ENCODE data around the gene PFDN1. TPM values are rescaled to one million over a fixed set of nuclear protein-coding genes. Genes with fewer than 3 reads are reported as not detected.

The PFDN1 gene
- total and polyA plus RNA-seq, 4 donors: 14.0 to 30.8 (median 20.7) TPM

DNA sequence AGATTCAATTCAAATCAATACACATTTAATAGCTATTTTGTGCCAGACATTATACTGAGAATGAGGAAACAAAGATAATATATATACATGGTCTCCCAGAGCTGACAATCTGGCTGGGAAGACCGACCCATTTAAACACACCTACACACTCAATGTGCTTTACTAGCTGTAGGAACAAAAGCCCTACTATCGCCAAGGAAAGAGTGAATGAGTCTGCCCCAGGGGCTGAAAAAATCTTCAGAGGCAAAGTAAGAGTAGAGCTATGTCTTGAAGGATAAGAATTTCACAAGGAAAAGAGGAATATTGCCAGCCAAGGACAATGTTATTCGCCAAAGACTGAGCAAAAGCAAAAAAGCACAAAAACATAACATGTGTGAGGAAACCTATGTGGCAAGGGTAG, 6.6 kb downstream of the PFDN1 start:
- Histone ChIP-seq H3K36me3 (ENCODE audit: control insufficient read depth in 4 of 4, insufficient read depth in 3 of 4, low read depth in 1 of 4, low read length in 3 of 4) (peaks cover 0 to 4% (median under 1%) of the 10 kb centered on the region in 4 donors), H3K27ac (ENCODE audit: low read depth in 1 of 2, low read length in 2 of 2) (no peak overlapping the region), H3K4me1 (ENCODE audit: control insufficient read depth in 4 of 4, insufficient read depth in 4 of 4, low read length in 3 of 4) (peaks cover 4 to 10% (median 6%) of the 10 kb centered on the region in 4 donors), H3K9me3 (ENCODE audit: control insufficient read depth in 4 of 4, low read length in 3 of 4) (no peaks in the 10 kb centered on the region), H3K9ac (ENCODE audit: low read depth in 1 of 2, low read length in 2 of 2) (no peak overlapping the region), H3K27me3 (ENCODE audit: control insufficient read depth in 4 of 4, insufficient read depth in 4 of 4, low read length in 3 of 4) (no peaks in the 10 kb centered on the region), H3K4me3 (ENCODE audit: low read depth in 1 of 3, low read length in 3 of 3) (no peak overlapping the region)
- TF ChIP-seq, protein P1, sequence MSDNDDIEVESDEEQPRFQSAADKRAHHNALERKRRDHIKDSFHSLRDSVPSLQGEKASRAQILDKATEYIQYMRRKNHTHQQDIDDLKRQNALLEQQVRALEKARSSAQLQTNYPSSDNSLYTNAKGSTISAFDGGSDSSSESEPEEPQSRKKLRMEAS (IDR thresholded peaks at IDR 0.05): no peak
- TF ChIP-seq FOXA2 (IDR thresholded peaks at IDR 0.05) (no peak), JUND (IDR thresholded peaks at IDR 0.05) (no peak)
- 93% methylated on average over 3 of the region's 3 CpGs for WGBS
- DNase-seq (ENCODE audit: low spot score): no peak

DNA sequence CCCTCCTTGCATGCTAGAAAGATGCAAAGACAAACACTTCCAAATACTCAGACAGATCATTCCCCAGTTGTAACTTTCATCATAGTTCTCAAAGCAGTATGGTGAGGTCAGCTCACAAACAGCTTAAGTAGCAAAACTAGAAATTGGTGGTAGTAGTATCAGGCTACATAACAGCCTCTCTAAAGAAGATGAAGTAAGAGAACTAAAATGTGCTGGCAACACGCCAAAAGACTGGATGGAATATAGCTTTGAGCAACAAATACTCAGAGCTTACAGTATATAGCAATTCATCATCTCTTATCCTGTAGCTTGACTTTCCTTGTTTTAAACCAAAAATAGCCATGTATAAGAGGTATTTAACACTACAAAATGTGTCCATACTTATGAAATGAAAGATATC, 7.5 kb downstream of the PFDN1 start:
- H3K4me3 ChIP-seq (ENCODE audit: low read depth in 1 of 3, low read length in 3 of 3): no peak overlapping the region
- H3K9me3 ChIP-seq (ENCODE audit: control insufficient read depth in 4 of 4, low read length in 3 of 4): no peaks in the 10 kb centered on the region
- no peak overlapping the region for H3K27ac ChIP-seq (ENCODE audit: low read depth in 1 of 2, low read length in 2 of 2)
- no peak overlapping the region for H3K9ac ChIP-seq (ENCODE audit: low read depth in 1 of 2, low read length in 2 of 2)
- peaks cover 0 to 4% (median under 1%) of the 10 kb centered on the region in 4 donors for H3K36me3 ChIP-seq (ENCODE audit: control insufficient read depth in 4 of 4, insufficient read depth in 3 of 4, low read depth in 1 of 4, low read length in 3 of 4)
- H3K27me3 ChIP-seq (ENCODE audit: control insufficient read depth in 4 of 4, insufficient read depth in 4 of 4, low read length in 3 of 4): no peaks in the 10 kb centered on the region
- H3K4me1 ChIP-seq (ENCODE audit: control insufficient read depth in 4 of 4, insufficient read depth in 4 of 4, low read length in 3 of 4): peaks cover 0 to 7% (median 4%) of the 10 kb centered on the region in 4 donors
- TF ChIP-seq EGR1 (IDR thresholded peaks at IDR 0.05; ENCODE audit: low read depth in 2 of 2) (no peak), RXRA (IDR thresholded peaks at IDR 0.05) (no peak), YY1 (IDR thresholded peaks at IDR 0.05) (no peak), FOXA2 (IDR thresholded peaks at IDR 0.05) (no peak), HNF4A (conservative IDR thresholded peaks at IDR 0.05) (no peak), SP1 (IDR thresholded peaks at IDR 0.05) (no peak), FOXA1 (IDR thresholded peaks at IDR 0.05) (no peak), TAF1 (conservative IDR thresholded peaks at IDR 0.05) (no peak), GABPA (IDR thresholded peaks at IDR 0.05 in 1 of 2, conservative IDR thresholded peaks at IDR 0.05 in 1 of 2) (no peak), HNF4G (IDR thresholded peaks at IDR 0.05) (no peak), RAD21 (IDR thresholded peaks at IDR 0.05) (no peak)
- TF ChIP-seq, protein P2, sequence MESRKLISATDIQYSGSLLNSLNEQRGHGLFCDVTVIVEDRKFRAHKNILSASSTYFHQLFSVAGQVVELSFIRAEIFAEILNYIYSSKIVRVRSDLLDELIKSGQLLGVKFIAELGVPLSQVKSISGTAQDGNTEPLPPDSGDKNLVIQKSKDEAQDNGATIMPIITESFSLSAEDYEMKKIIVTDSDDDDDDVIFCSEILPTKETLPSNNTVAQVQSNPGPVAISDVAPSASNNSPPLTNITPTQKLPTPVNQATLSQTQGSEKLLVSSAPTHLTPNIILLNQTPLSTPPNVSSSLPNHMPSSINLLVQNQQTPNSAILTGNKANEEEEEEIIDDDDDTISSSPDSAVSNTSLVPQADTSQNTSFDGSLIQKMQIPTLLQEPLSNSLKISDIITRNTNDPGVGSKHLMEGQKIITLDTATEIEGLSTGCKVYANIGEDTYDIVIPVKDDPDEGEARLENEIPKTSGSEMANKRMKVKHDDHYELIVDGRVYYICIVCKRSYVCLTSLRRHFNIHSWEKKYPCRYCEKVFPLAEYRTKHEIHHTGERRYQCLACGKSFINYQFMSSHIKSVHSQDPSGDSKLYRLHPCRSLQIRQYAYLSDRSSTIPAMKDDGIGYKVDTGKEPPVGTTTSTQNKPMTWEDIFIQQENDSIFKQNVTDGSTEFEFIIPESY (IDR thresholded peaks at IDR 0.05): no peak
- TF ChIP-seq, protein P3, sequence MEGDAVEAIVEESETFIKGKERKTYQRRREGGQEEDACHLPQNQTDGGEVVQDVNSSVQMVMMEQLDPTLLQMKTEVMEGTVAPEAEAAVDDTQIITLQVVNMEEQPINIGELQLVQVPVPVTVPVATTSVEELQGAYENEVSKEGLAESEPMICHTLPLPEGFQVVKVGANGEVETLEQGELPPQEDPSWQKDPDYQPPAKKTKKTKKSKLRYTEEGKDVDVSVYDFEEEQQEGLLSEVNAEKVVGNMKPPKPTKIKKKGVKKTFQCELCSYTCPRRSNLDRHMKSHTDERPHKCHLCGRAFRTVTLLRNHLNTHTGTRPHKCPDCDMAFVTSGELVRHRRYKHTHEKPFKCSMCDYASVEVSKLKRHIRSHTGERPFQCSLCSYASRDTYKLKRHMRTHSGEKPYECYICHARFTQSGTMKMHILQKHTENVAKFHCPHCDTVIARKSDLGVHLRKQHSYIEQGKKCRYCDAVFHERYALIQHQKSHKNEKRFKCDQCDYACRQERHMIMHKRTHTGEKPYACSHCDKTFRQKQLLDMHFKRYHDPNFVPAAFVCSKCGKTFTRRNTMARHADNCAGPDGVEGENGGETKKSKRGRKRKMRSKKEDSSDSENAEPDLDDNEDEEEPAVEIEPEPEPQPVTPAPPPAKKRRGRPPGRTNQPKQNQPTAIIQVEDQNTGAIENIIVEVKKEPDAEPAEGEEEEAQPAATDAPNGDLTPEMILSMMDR (IDR thresholded peaks at IDR 0.05; ENCODE audit: low read depth, low read length, missing input control): no peak
- TF ChIP-seq, protein P1 (IDR thresholded peaks at IDR 0.05): no peak
- TF ChIP-seq, protein P4, sequence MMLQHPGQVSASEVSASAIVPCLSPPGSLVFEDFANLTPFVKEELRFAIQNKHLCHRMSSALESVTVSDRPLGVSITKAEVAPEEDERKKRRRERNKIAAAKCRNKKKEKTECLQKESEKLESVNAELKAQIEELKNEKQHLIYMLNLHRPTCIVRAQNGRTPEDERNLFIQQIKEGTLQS (IDR thresholded peaks at IDR 0.05): no peak
- TF ChIP-seq, protein P5, sequence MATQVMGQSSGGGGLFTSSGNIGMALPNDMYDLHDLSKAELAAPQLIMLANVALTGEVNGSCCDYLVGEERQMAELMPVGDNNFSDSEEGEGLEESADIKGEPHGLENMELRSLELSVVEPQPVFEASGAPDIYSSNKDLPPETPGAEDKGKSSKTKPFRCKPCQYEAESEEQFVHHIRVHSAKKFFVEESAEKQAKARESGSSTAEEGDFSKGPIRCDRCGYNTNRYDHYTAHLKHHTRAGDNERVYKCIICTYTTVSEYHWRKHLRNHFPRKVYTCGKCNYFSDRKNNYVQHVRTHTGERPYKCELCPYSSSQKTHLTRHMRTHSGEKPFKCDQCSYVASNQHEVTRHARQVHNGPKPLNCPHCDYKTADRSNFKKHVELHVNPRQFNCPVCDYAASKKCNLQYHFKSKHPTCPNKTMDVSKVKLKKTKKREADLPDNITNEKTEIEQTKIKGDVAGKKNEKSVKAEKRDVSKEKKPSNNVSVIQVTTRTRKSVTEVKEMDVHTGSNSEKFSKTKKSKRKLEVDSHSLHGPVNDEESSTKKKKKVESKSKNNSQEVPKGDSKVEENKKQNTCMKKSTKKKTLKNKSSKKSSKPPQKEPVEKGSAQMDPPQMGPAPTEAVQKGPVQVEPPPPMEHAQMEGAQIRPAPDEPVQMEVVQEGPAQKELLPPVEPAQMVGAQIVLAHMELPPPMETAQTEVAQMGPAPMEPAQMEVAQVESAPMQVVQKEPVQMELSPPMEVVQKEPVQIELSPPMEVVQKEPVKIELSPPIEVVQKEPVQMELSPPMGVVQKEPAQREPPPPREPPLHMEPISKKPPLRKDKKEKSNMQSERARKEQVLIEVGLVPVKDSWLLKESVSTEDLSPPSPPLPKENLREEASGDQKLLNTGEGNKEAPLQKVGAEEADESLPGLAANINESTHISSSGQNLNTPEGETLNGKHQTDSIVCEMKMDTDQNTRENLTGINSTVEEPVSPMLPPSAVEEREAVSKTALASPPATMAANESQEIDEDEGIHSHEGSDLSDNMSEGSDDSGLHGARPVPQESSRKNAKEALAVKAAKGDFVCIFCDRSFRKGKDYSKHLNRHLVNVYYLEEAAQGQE (IDR thresholded peaks at IDR 0.05): no peak
- peak; percentile 38 for DNase-seq (ENCODE audit: low spot score)
- 25% methylated on average over 1 of the region's 1 CpG for WGBS
